NCI-H2227 (cell line): ENCODE measurements around the gene ADGRG1.

Experiments used
- DNase-seq: peaks from one replicate; lab custom pipeline; 2025; ENCODE audit not compliant: unreplicated experiment; lab: John Stamatoyannopoulos, UW

The ADGRG1 gene

GRCh38 chr16:57648125-57648524 lies 19.7 kb downstream of the ADGRG1 start:
- no peak for DNase-seq

DNA sequence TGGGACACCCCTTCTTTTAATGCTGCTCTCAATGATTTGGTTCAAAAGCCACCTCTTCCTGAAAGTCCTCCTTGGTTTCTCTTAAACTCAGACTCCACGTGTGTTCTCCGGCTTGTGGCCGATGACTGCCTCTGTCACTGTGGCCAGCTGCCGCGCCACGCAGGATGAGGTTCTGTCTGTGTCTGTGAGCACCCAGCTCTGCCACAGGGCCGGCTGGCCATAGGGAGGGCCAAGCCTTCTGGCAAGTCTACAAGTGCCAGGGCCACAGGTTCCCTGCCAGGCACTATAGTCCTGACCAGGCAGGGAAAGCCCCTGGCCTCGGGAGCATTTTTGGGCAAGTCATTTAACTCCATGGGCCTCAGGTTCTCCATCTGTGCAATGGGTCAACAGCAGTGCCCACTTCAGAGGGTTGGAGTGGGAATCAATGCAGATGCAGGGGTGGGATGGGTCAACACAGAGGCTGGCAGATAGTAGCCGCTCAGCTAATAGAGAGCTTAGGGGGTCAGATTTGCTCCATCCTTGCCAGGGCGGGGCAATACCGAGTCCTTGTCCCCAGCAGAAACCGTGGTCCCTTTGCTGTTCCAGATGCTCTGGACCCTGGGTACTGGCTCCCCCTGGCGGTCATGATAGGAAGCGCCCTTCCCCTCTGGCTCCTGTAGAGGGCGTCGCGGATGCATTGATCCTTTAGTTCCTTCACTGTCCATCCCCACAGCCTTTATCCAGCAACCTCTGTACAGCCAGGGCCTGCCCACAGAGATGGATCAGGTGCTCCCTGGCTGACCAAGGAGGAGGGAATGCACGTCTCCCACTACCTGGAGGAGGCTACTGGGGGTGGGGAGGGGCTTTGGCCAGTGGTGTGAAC lies 20.4 kb downstream of the ADGRG1 start:
- DNase-seq = peak; percentile 80

DNA sequence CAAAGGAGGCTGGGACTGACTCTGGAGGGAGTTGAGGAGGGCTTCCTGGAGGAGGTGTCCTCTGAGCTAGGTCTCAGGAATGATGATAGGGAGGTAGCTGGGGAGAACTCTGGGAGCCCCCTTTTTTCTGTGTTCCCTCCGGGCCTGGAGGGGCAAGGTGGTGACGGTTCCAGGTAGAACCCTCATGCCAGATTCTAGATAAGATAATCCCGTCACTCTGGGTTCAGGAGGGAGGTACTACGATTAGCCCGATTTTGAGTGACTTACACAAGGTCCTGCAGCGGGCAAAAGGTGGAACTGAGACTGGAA lies 21.0 kb downstream of the ADGRG1 start:
- DNase-seq = no peak

DNA sequence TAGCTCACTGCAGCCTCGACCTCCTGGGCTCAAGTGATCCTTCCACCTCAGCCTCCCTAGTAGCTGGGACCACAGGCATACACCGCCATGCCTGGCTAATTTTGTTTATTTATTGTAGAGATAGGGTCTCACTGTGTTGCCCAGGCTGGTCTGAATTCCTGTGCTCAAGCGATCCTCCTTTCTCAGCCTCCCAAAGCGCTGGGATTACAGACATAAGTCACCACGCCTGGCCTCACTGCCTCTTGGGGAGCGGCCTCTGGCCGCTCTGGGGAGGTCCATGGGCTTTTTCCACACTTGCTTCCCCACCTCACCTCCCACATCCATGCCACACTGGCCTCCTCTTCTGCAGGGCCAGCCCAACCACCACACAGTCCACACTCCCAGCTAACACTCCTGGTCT lies 21.4 kb downstream of the ADGRG1 start:
- no peak for DNase-seq

- no peak for DNase-seq
Measured at GRCh38 chr16:57651344-57652333, 23.2 kb downstream of the ADGRG1 start.

DNA sequence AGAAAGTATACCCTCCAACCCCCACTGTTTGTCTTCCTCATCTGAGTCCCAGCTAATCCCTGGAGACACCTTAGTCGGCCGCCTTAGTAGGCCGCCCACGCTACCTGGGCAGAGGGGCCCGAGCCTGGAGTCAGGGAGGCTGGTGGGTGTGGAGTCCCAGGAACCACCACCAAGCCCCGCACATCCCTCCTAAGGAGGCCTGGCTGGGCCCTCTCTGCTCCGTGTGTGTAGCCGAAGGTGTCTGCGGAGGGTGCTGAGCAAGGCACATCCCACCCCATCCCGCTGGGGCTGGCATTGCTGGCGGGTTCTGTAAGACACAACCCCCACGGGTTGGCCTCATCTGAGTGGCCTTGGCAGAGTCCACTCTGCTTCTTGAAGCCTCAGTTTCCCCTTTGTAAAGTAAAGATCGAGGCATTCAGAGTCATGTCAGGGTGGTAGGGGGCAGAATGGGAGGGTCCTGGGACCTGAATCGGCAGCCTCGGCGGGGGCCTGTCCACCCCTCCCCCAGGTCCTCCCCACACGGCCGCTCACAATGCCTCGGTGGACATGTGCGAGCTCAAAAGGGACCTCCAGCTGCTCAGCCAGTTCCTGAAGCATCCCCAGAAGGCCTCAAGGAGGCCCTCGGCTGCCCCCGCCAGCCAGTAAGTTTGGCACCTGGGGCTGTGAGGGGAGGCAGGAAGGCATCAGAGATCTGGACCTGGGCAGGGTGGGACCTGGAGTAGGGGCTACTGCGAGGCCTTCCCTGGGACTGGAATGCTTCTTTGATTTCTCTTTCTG lies 24.5 kb downstream of the ADGRG1 start:
- DNase-seq = no peak

GRCh38 chr16:57653936-57654335 lies 25.5 kb downstream of the ADGRG1 start:
- DNase-seq = no peak

GRCh38 chr16:57656342-57656955 lies 28.0 kb downstream of the ADGRG1 start:
- DNase-seq = no peak

GRCh38 chr16:57657228-57657627 lies 28.8 kb downstream of the ADGRG1 start:
- no peak for DNase-seq

DNA sequence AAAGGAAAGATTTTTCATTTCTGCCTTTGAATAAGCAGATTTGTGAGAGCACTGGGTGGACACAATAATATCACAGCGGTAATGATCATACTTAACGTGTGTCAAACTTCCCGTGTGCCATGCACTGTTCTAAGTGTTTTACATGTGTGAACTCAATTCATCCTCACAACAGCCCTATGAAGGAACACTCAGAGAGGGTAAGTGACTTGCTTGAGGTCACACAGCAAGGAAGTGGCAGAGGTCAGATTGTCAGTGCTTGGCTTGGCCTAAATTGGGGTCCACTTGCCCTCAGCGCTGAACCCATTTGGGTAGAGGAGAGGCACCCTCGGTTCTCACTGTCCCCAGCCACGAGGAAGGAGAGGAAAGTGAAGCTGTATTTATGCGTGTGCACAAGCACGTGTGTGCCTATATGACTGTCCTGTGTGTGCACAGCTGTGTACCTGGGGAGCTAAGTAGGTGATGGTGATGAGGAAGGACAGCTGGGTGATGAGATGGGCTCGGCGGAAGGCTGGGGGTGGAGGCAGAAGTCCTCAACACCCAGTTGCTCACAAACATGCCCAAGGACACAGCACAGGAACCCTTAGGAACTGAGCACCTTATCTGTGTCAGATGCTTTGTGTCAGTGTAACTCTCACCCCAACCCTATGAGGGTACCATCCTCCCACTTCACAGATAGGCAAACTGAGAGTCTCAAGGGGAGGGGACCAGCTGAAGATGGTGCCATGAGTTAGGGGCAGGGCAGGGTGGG lies 29.9 kb downstream of the ADGRG1 start:
- no peak for DNase-seq

GRCh38 chr16:57658878-57659674 lies 30.6 kb downstream of the ADGRG1 start:
- DNase-seq = no peak

DNA sequence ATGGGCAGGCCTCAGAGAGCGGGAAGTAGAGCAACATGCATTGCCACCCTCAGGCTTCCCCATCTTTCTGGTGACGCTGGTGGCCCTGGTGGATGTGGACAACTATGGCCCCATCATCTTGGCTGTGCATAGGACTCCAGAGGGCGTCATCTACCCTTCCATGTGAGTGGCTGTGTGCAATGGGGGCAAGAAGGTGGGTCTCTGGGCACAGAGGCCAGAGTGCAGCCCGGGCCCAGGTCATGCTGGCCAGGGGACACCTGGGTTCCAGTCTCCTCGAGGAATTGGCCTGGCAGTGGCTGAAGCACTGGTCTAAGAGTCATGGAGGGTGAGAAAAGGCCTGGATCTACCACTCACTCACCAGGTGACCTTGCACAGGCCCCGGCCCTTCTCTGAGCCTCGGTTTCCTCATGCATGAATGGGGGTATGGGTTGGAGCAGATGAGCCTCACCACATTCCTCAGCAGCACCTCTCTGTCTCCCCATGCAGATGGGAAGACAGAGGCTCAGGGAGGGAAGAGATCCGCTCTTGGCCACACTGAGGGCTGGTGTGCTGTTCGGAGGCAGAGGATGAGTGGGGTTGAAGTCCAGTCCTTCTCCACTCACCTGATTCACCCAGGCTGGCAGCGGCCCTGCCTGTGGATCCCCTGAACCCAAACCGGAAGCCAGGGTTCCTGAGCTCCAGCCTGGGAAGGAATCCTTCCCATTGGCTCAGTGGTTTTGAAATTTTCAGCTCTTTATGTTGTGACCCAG lies 32.5 kb downstream of the ADGRG1 start:
- no peak for DNase-seq

DNA sequence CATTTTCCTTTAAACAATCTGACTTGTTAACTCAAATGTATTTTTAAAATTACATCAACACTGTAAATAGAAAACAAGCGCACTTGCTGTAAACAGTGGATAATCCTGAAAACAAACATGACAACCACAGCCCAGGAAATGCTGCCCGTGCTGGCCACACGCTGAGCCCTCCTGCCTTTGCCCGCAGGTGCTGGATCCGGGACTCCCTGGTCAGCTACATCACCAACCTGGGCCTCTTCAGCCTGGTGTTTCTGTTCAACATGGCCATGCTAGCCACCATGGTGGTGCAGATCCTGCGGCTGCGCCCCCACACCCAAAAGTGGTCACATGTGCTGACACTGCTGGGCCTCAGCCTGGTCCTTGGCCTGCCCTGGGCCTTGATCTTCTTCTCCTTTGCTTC lies 33.1 kb downstream of the ADGRG1 start:
- no peak for DNase-seq

DNA sequence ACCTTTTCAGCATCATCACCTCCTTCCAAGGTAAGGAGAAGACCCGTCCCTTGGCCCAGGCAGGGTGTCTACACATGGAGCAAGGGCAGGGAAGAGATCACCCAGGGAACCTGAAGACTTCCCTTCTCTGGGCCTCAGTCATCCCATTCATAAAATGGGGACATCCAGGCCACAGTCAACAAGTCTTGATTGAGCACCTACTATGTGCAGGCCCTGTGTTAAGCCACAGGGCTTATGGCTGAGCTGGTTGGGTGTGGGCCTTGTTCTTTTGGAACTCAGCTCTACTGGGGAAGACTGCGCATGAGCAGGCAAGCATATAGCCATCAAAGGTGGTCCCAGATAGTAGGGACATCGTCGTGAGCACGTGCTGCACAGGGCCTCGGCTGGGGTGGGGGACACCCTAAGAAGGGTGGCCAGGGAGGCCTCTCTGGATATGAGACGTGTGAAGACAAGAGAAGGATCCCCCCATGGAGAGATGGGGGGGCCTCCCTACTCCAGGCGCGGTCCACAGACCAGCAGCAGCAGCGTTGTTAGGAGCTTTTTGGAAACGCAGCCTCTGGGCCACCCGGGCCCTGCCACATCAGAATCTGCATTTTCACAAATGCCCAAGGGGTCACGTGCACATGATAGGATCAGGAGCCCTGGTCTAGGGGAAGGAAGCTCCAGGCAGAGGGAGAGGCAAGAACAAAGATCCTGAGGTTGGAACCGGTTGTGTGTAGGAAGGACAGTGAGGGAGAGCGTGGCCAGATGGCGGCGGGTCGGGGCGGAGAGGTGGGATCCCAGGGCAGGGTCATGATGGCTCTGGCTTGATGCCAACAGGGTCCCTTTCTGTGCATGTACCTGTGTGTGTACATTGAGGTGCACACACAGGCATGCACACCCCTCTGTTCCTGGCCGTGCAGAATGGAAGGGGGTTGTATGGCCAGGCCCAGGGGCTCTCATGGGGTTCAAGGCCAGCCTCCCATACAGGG lies 33.8 kb downstream of the ADGRG1 start:
- no peak for DNase-seq

- no peak for DNase-seq
Measured at GRCh38 chr16:57663436-57663835, 35.0 kb downstream of the ADGRG1 start.

- no peak for DNase-seq
Measured at GRCh38 chr16:57663917-57664661, 35.7 kb downstream of the ADGRG1 start.

DNA sequence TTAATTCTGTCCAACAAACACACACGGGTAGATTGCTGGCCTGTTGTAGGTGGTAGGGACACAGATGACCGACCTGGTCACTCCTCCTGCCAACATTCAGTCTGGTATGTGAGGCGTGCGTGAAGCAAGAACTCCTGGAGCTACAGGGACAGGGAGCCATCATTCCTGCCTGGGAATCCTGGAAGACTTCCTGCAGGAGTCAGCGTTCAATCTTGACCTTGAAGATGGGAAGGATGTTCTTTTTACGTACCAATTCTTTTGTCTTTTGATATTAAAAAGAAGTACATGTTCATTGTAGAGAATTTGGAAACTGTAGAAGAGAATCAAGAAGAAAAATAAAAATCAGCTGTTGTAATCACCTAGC lies 36.2 kb downstream of the ADGRG1 start:
- no peak for DNase-seq
